ENCODE data around the gene ZNF584.
"Not testable (repeated sequence)": the region's sequence is repeated elsewhere in the genome, so short reads cannot be mapped to it uniquely, and the experiment has no call there.

The ZNF584 gene

DNA sequence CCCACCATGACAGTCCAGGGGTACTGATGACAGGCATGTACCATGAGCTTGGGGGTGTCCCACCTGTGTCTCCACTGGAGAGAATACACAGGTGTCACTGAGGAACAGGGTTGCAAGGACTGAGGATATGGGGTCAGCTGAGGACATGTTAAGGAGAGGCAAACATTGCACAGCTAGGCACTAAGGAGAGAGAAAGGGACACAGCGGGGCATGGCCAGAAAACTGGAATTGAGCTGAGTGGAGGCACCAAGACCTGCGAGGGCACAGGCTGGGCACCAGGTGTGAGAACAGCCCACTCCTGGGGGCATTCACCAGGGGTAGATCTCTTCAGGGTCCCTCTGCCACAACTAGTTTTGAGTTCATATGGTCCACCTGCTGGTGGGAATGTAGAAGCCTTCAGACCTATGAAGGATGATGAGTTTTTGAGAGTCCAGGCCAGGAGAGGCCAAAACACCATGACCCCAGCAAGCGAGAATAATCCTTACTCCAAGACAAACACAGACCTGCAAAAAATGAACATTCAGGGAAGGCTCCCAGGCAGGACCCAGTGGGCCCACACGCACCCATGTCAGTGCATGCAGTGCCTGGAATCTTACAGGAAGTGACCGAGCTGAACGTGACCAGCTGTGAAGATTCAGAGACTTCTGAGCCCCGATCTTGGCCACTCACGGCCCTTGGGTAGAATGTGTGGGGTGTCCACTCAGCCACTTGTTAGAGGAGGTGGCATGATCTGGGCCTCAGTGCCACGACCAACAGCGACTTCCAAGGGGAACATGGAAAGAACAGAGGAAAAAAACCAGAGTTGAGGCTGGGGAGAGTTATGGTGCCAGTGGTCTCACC, 1.4 kb upstream of the ZNF584 start:
- DNase-seq = no peak

GRCh38 chr19:58407658-58408151, 744 bp upstream of the ZNF584 start:
- no peak for DNase-seq

GRCh38 chr19:58409010-58409790, 751 bp downstream of the ZNF584 start:
- DNase-seq = no peak

DNA sequence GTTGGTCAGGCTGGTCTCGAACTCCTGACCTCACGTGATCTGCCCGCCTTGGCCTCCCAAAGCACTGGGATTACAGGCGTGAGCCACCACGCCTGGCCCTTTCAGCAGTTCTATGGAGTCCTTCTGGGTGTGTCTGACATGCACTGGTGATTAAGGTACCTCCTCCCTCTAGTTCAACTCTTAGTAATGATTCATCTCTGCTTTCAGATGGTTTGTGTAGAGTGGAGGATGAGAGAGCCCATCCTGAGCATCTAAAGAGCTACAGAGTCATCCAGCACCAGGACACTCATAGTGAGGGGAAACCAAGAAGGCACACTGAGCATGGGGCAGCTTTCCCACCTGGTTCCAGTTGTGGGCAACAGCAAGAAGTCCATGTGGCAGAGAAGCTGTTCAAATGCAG, 8.2 kb downstream of the ZNF584 start:
- no peak for DNase-seq

GRCh38 chr19:58417071-58417470, 8.6 kb downstream of the ZNF584 start:
- no peak for DNase-seq

DNA sequence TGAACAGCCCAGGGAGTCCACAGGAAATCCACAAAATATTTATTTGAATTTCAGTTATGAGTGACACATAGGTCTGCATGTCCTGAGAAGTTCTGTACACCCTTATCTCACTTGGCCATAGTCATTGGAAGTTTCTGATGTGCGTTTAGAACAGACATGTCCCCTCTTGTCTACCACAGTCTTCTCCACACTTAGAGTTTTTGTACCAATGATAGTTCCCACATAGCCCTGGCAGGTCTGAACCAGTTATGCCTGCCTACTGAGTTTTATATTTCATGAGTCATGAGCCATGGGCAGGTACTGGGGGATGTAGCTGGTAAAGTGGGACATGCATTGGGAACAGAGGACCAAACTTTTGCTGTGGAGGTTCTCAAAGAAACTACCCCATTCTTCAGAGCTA, 20.2 kb downstream of the ZNF584 start:
- DNase-seq = no peak

GRCh38 chr19:58429745-58430144, 21.3 kb downstream of the ZNF584 start:
- DNase-seq = no peak

DNA sequence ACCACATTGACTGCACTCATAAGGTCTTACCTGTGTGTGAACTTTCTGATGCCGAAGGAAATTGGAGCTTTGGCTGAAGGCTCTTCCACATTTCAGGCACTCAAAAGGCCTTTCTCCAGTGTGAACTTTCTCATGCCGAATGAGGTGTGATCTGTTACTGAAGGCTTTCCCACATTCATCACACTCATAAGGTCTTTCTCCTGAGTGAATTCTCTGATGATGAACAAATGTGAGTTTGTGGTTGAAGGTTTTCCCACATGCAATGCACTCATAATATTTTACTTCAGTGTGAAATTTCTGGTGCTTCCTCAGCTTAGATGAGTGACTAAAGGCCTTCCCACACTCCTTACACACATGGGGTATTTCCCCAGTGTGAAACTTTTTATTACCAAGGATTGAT, 25.8 kb downstream of the ZNF584 start:
- no peak for DNase-seq

GRCh38 chr19:58439576-58440554, 31.4 kb downstream of the ZNF584 start, which contains the start of gene ZNF132:
Gene ZNF132 (minus strand): TSS chr19:58440153. CDS start chr19:58439821, 332 bp downstream.
- peak; percentile 89 for DNase-seq

DNA sequence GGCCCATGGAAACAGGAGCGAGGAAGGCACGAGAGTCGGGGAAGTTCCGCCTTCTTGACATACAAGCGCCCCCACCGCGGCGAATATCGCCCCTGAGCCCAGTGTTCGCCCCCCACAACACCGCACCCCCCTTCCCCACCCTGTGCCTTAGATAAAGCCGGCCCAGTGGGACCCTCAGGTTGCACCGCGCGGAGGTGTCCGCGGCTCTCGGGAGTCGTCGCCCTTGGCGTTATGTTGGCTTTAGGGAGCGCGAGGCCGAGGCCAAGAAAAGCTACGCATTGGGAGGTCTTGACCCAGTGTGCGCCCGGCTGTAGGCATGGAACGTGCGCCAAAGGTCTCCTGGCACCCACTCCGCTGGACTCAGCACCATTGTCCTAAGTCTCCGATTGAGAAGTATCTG, 32.1 kb downstream of the ZNF584 start:
- no peak for DNase-seq

DNA sequence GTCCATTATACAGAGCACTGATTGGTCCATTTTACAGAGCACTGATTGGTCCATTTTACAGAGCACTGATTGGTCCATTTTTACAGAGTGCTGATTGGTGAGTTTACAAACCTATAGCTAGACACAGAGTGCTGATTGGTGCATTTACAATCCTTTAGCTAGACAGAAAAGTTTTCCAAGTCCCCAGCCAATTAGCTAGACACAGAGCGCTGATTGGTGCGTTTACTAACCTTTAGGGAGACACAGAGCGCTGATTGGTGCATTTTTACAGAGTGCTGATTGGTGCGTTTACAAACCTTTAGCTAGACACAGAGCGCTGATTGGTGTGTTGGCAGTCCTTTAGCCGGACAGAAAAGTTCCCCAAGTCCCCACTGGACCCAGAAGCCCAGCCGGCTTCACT, 34.5 kb downstream of the ZNF584 start:
- DNase-seq = not testable (repeated sequence)

DNA sequence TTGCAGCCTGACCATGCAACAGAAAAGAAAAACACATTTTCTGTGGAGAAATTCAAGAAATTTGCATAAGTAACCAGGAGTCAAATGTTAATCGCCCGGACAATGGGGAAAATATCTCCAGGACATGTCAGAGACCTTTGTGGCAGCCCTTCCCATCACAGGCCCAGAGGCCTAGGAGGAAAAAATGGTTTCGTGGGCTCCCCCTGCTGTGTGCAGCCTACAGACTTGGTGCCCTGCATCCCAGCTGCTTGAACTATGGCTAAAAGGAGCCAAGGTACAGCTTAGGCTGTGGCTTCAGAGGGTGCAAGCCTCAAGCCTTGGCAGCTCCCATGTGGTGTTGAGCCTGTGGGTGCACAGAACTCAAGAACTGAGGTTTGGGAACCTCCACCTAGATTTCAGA, 40.4 kb downstream of the ZNF584 start:
- not testable (repeated sequence) for DNase-seq

DNA sequence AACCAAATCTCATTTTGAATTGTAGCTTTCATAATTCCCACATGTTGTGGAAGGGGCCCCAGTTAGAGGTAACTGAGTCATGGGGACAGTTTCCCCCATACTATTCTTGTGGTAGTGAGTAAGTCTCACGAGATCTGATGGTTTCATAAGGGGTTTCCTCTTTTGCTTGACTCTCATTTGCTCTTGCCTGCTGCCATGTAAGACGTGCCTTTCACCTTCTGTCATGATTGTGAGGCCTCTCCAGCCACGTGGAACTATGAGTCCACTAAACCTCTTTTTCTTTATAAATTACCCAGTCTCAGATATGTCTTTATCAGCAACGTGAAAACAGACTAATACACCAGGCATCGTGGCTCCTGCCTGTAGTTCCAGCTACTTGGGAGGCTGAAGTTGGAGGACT, 41.5 kb downstream of the ZNF584 start:
- not testable (repeated sequence) for DNase-seq

- DNase-seq = no peak
Measured at GRCh38 chr19:58450856-58451357, 42.5 kb downstream of the ZNF584 start.

DNA sequence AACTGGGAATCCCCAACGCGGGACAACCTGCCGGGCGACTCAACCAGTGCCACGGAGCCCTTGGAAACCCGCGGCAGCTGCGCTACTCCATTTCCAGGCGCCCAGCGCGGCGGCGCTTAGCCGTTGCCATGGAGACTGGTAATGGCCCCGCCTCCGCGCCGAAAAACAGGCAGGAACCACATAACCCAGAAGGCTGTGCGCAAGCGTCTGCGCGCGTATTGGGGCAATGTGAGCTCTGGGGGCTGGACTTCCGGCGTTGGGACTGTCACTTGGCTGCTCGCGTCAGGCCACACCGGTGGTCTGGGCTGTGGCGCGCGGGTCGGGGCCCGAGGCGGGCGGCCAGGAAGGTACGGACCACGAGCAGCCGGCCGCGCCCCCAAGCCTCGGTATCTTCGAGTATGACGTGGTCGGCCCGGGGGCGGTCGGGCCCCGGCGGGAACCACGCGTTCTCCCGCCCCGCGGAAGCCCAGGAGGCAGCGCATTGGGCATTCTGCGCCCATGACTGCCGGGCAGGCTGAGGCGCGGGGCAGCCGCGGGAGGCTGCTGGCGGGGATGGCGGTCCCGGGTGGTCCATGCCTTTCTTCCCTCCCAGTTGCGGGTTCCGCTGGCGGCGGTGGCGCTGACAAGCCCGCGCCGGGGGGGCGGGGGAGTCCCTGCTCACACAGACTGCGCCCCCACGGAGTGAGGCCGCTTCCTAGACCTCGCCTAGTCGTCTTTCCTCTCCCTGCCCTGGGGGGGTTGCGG, 43.1 kb downstream of the ZNF584 start, which contains the start of gene ZNF324B:
TSS of gene ZNF324B (plus strand) at position 265 of the 744 bp plus-strand sequence. CDS start 2,080 bp downstream, outside the sequence.
- DNase-seq = peak; percentile 96

- DNase-seq = no peak
Measured at GRCh38 chr19:58453743-58454142, 45.3 kb downstream of the ZNF584 start.

DNA sequence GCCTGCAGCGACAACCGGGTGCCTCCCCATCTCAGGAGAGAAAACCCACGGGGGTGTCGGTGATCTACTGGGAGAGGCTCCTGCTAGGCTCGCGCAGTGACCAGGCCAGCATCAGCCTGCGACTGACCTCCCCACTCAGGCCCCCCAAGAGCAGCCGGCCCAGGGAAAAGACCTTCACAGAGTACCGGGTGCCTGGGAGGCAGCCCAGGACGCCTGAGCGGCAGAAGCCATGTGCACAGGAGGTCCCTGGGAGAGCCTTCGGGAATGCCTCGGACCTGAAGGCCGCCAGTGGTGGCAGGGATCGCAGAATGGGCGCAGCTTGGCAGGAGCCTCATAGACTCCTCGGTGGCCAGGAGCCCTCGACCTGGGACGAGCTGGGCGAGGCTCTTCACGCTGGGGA, 46.9 kb downstream of the ZNF584 start:
- DNase-seq = no peak

- DNase-seq = no peak
Measured at GRCh38 chr19:58456111-58456510, 47.7 kb downstream of the ZNF584 start.

DNA sequence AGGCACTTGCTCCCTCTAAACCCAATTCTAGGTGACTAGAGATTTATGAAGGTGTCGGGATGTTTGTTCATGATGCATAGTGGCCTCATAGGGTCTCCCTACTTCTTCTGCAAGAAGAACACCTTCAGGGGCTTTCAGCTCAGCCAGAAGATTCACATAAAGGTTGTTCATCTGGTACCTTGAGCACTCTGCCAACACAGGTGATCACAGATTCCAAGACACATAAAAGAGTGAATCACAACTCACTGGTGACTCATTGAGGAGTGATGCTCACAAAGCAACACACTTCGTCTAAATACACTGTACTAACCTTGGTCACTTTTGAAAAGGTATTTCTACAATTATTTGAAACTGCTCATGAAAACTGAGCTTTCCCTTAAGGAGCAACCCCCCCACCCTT, 51.6 kb downstream of the ZNF584 start:
- no peak for DNase-seq

GRCh38 chr19:58466089-58466759, 57.8 kb downstream of the ZNF584 start:
- DNase-seq = no peak
